ENCODE results near the gene TOX3. TPM values are rescaled to one million over a fixed set of nuclear protein-coding genes. Genes with fewer than 3 reads are reported as not detected.

TOX3 gene
- total RNA-seq, 1 experiment from 2014 or later, result 20.2 TPM

DNA sequence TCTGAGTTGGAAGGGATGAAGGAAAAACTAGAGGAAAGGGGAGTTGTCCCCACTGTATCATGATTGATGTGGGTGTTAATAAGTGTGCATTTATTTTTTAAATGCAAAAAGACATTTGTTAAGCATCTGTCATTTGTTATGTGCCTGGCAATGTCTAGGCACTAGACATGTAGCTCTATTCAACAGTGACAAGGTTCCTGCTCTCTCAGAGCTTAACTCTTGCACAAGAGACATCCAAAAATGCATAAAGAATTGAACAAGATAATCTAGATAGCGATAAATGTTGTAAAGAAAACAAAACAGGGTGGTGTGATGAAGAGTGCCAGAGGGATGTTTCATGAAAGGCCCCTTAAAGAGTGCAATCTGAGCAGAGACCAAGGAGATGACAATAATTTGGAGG, 148.9 kb downstream of the TOX3 start:
- Mint-ChIP-seq H3K27me3 (ENCODE audit: low read depth) (peaks cover 2% of the 10 kb centered on the region; the same call in 1 of the 2 replicates), H3K27ac (no peak overlapping the region), H3K4me3 (no peak overlapping the region), H3K4me1 (peaks cover 10% of the 10 kb centered on the region in 2 experiments), H3K9me3 (no peaks in the 10 kb centered on the region), H3K36me3 (ENCODE audit: insufficient read depth in 1 of 3, low read depth in 3 of 3) (no peaks in the 10 kb centered on the region; a peak in 1 of 7 replicates)
- no peak for DNase-seq
- Histone ChIP-seq H3K79me2 (ENCODE audit: insufficient read depth, low read length) (no peaks in the 10 kb centered on the region), H2BK12ac (ENCODE audit: insufficient read length, low read depth, low read length) (no peak overlapping the region), H2BK20ac (ENCODE audit: low read depth, low read length, poor library complexity, severe bottlenecking) (no peak overlapping the region), H3K4me1 (ENCODE audit: insufficient read depth, low read length) (no peaks in the 10 kb centered on the region; the same call in 1 of the 2 replicates), H3K18ac (ENCODE audit: insufficient read length, low read depth, low read length) (no peak overlapping the region), H3K23me2 (ENCODE audit: insufficient read length, low read depth, low read length, poor library complexity, severe bottlenecking) (no peaks in the 10 kb centered on the region), H2AFZ (ENCODE audit: low read length) (no peak overlapping the region), H4K5ac (ENCODE audit: insufficient read length, low read depth, low read length) (no peak overlapping the region), H3T11ph (ENCODE audit: low read length) (no peak overlapping the region), H3K4me2 (ENCODE audit: insufficient read depth, insufficient read length, low read length) (no peak overlapping the region), H2BK120ac (ENCODE audit: low read depth, low read length, poor library complexity, severe bottlenecking) (no peak overlapping the region), H2AK5ac (ENCODE audit: insufficient read length, low read length) (no peak overlapping the region), H4K8ac (replicated peaks; ENCODE audit: insufficient read length, low read depth, low read length) (no peak overlapping the region), H2BK15ac (ENCODE audit: low read depth, low read length) (no peak overlapping the region), H4K91ac (ENCODE audit: insufficient read length, low read depth, low read length) (no peak overlapping the region), H3K9me3 (ENCODE audit: control insufficient read depth, low read depth, low read length) (no peaks in the 10 kb centered on the region), H3K14ac (ENCODE audit: insufficient read depth, low read length) (no peak overlapping the region), H3K79me1 (ENCODE audit: insufficient read depth, low read depth, low read length, poor library complexity, severe bottlenecking) (no peaks in the 10 kb centered on the region), H4K20me1 (ENCODE audit: control insufficient read depth, insufficient read depth, insufficient read length) (no peaks in the 10 kb centered on the region), H3K23ac (ENCODE audit: insufficient read length, low read depth, low read length) (no peak overlapping the region), H3K27ac (ENCODE audit: insufficient read length, low read depth, low read length) (no peak overlapping the region), H3K4ac (ENCODE audit: low read depth, low read length) (no peak overlapping the region), H3K9ac (ENCODE audit: extremely low read depth, insufficient read length, low read length) (no peak overlapping the region), H3K27me3 (ENCODE audit: insufficient read depth, low read length) (no peaks in the 10 kb centered on the region), H2BK5ac (ENCODE audit: insufficient read length, low read length) (no peak overlapping the region), H3K56ac (ENCODE audit: insufficient read length, low read depth, low read length) (no peak overlapping the region)
- WGBS (ENCODE audit: extremely low coverage, insufficient read length, low lambda C conversion rate), result no CpG with 5 or more reads among the region's 1 CpG
- no peak for TF ChIP-seq CTCF (conservative IDR thresholded peaks at IDR 0.05)

All from H9 (cell line).